Urothelium cell line (cell line): ENCODE measurements around the gene PAX9.

Experiments used
- DNase-seq: peaks from one replicate; pipeline ENCODE4 v3.0.0; 2011; ENCODE audit warnings: low spot score, mixed read lengths
- FAIRE-seq: peaks from 2 replicates; lab custom pipeline; 2011; peaks lifted over from hg19 to GRCh38; lab: Jason Lieb, UNC

The PAX9 gene

DNA sequence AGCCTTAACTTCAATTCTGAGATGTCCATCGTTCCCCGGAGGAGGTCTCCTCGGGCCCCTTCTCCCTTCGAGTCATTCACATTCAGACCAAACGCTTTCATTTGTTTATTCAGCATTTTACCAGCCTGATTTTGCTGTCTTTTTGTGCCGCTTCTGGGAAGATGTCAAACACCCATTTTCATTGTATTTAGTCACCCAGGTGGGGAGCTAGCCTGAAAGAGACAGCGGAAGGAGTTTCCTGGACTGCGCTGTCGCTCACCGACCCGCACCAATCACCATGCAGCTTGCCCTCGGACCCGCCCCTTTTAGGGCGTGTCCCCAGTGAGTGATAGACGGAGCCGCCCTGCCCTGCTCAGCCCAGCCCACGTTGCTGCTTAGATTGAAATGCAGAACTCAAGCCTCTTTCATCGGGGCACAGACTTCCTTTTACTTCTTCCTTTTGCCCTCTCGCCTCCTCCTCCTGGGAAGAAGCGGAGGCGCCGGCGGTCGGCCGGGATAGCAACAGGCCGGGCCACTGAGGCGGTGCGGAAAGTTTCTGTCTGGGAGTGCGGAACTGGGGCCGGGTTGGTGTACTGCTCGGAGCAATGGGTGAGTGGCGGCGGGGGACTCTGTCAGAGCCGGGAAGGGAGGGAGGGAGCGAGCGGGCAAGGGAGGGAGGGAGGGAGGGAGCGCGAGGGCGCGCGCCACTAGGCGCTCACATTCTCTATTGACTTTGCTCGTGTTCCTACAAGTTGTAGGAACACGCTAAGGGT lies at the start of gene PAX9:
TSS of gene PAX9 (plus strand) at position 355 of the 752 bp plus-strand sequence. CDS start at position 585, 230 bp downstream.
- peak; percentile 76 for DNase-seq
- no peak for FAIRE-seq

DNA sequence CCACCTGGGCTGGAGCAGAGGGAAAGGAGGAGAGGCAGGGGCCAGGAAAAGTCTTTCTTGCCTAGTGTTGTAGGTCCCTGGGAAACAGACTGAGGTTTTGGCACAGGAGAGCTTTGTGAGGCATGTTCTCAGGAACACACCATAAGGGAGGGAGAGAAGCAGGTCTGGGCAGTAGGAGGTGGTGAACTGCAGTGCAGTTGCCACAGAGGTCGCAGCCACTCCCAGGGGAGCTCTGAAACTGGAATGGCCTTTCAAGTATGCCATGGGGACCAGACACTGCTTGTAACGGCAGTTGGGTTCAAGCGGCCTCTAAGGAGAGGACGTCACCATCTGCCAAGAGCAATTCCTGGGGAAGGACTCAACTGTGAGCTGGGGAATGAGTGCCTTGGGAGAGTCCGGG lies 43.8 kb upstream of the PAX9 start:
- FAIRE-seq (no peak), DNase-seq (no peak)

DNA sequence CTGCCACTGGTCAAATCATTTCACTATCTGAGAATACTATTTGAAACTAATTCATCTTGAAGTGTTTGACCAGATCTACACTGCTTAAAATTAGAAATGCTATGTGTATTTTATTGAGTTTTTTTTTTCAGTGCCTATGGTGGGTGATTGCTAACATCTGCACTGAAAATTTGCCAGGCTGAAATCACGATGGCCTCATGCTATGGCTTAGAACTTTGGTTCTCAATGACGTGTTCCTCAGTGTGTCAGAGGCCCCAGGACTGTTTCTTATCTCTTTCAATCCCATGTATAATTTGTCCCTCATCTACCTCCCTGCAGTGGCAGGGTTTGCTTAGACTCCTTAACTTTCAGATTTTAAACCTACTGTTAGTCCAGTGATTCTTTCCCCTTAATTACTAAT lies 43.0 kb upstream of the PAX9 start:
- DNase-seq (no peak), FAIRE-seq (no peak)

DNA sequence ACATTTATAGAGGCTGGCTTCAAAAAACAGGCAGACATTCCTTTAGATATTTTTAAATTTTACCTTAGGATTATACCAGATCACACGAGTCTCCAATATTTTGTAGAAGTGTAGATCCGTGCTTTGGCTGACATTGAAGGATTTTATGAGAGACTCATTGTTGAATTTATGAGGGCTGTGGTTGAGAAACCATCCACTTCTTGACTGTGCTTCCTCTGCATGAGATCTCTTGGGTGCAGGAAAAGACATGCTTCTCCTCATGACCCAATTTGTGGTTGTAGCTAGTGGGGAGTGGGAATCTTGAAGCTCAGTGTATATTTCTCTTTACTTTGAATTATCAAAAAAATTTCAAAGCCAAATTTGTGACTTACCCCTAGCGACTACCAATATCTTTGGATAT lies 42.5 kb upstream of the PAX9 start:
- DNase-seq: peak; percentile 13
- FAIRE-seq: no peak

DNA sequence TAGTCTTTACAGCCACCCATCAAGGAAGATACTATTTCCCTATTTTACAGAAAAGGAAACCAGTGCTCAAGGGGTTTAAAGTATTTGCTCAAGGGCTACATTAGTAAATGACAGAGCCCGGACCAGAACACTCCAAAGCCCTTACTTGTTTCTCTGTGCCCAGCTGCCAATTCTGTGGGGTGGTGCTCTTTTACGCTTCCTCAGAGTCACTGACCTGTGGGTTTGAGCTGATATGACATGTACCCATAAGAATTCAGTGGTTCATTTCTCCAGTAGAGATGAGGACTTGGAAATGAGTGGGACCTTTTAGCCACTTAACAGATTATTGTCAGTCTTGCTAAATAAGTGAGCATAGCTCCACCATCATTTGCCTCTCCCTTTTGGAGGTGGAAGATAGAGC lies 41.8 kb upstream of the PAX9 start:
- FAIRE-seq: no peak

DNA sequence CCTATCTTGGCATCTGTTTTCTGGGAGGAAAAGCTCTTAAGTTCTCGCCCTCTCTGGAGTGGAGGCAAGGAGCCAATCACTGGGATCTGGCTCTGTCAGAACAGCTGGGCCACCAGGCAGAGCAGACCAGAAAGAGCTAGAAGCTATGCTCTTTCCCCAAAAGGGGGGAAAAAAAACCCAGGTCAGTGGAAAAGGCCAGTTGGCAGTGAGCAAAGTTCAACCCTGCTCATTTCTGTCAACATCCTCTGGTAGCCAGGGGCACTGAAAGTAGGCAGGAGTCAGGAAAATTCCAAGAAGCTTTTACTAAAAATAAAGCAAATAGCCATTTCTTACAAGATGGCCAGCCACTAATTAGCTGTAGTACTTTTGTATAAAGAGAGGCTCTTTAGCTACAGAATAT lies 36.6 kb upstream of the PAX9 start:
- DNase-seq (no peak), FAIRE-seq (no peak)

More for the DNA sequence above, 41.8 kb upstream of the PAX9 start:
- DNase-seq: peak; percentile 39

DNA sequence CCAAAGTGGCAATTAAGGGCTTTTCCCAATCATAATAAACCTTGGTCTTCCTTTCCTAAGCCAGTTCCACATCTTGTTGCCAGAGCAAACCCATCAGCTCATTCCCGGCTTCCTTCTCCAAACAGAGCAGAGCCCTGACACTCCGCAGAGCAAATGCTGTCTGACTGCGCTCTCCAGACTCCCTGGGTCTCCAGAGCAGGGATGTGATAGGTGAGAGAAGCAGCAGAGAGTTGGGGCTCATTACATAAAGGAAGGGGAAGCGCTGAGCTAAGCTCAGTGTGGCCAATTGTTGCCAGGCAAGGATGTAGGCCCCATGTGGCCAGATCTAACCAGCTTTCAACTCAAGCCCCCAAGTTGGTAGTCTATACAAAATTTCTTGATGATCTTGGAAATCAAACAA lies 36.2 kb upstream of the PAX9 start:
- FAIRE-seq (no peak), DNase-seq (no peak)

DNA sequence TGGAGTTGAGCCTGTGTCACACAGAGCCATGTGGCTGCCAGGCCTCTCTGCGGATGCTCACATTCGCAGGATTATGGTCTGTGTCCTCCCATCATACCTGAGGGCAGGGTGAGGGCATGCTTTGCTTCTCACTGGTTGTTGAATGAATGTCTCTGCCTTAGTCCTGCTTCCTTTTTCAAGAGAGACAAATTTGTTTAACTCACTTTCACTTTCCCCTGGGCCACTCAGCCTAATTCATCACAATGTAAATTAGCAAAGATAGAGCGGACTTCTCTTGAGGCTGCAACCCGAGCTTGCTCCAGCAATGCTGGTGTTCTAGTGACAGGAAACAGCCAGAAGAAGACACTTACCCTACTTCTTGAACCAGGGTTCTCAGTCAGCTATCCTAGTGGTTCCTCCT lies 35.5 kb upstream of the PAX9 start:
- FAIRE-seq: no peak
- DNase-seq: no peak

DNA sequence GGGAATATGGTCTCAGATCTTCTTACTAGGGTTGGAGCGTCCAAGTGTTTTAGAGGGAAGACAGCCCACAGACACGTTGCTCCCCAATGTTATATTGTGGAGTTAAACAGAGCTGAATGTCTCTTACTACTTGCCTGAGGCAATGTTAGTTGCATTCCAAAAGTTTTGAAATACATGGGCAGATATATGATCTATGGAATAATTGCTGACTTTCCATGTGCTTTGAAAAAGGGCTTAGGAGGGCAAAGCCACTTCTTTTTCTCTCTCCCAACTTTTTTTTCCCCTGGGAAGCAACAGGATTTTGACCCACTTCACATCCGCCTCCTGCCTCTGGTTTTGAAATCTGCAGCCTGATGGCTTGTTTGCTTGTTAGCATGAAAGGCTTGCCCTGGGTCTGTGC lies 33.7 kb upstream of the PAX9 start:
- no peak for FAIRE-seq

DNA sequence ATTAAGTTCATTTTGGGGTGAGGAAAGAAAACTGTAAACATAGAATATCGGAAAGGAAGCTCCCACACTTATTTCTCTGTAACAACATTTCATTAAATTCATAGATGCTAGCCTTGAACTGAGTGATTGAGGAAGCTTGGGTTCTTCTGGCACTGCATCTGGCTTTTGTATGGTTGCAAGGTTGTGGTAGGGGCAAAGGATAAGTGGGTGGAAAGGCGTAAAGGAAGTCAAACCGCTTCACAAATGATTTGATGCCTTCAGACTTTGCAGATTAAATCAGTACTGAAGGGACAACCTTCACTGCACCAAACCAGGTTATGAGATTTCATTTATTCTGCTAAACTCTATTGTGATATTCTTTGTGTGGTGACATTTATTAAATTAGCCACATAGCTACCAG lies 28.1 kb upstream of the PAX9 start:
- FAIRE-seq (no peak), DNase-seq (no peak)

More for the DNA sequence above, 33.7 kb upstream of the PAX9 start:
- no peak for DNase-seq

DNA sequence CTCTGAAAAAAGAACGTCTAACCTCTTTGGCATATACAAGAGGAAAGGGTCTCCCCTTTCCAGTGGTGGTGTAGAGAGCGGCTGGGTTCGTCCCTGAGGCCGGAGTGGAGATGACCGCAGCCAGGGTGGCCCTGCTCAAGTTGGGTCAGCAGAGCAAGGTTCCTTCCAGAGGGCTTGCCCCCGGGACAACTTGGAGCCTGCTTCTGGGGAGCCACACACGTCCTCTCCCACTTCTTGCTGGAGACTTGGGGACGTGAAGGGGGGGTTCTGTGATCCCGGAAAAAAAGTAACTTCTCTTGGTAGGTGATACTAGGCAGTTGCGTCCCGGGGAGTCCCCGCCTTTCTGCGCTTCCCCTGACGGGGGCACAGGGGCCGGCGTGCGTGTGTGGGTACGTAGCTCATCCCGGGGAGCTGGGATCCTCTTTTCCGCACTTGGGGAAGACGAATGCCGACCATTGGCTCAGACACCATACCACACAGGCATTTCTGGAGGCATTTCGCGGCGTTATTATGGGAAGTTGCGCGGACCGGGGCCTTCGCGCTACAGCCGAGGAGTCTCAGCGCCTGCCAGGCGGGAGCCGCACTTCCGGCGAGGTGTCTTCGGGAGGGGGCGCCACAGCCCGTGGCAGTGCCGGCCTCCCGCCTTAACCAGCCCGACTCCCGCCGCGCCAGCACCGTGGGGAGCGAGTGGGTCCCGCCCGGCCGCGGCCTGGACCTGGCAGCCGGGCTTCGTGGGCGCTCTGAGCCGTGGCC lies 14.8 kb upstream of the PAX9 start:
- DNase-seq (no peak), FAIRE-seq (no peak)

DNA sequence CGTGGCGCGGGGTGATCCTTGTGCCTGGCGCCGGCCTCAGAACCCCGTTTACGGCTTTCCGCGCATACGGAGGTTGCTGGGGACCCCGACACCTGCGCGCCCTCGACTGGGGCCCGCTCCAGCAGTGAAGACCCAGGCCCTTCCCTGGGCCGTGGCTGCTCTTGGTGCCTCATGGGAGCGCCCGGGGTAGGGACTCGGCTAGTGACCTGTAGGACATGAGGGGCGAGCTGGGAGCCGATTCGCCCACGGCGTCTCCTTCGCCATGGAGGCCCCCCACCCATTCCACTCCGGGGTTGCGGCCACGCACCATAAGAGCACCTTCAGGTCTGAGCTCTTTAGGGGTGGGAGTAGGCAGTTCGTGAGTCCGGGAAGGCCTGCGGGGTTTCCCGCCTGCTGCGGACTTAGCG lies 14.2 kb upstream of the PAX9 start:
- FAIRE-seq (no peak), DNase-seq (no peak)

DNA sequence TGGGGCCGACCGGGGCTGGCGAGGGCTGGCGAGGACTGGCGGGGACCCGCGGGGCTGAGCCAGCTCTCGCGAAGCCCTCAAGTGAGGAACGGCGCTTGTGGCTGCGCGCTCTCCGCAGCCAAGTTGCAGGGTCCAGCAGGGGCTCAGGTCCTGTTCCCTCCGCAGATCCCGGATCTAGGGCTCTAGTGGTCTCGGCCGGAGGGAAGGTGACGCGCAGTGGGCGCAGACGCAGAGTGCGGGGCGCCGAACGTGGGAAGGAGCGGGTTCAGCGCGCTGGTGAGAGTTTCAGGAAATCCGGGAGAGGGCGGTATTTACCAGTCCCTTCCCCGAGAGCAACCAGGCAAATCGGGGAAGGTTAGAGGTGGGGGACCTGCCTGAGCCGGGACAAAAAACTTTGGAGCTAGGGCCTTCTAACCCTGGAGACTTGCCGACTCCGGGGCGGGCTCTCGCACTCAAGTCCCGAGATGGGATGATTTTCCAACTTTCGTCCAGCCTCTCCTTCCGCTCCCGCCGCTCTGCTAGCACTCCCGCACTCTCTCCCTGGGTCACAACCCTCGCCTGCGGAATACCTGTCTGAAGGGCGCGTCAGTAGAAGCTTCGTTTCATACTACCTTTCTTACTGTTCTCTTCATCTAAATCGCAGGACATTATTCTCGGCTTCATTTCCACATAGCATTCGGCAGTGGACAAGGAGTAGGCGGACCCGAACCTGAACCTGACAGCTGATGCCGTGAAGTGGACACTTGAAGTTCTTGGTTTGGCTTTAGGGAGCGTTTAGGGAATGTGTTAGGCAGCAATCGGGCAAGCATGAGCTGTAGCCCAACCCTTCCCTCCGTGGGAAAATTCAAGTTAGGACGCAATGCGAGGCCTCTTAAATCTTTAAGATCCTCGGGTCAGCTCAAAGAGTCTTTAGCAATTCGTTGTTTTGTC lies 13.6 kb upstream of the PAX9 start:
- no peak for FAIRE-seq

DNA sequence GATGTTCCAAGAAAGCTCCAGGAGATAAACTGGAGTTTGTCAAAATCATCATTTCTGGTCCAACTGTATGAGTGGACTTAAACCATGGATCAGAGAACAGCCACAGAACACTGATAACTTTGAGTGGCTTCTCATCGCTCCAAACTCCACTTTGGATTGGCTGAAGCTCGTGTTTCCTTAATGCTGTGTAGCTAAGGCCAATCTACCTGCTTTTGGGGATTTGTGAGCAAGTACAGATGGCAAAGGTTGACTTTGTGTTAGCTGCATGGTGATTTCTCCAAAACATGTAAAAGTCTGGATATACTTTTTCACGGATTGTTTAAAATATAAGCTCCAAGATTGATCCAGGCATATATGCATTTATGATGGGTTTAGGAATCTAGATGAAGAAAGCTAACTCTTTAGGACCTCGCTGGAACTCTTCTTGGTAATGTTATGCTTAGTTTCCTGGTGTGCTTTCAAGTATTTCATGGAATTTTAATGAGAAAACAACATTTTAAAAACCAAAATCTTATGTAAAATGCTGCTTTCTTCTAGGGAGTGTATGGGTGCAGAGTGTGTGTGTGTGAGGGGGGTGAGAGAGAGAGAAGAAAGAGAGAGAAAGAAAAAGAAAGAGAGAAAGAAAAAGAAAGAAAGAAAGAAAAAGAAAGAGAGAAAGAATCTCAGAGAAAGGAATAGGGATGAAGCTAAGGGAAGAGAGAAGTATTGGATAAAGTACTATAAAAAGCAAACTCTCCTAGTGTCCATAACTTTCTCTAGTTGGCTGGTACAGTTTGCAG lies 11.6 kb upstream of the PAX9 start:
- FAIRE-seq (no peak), DNase-seq (no peak)

More for the DNA sequence above, 13.6 kb upstream of the PAX9 start:
- DNase-seq: no peak

DNA sequence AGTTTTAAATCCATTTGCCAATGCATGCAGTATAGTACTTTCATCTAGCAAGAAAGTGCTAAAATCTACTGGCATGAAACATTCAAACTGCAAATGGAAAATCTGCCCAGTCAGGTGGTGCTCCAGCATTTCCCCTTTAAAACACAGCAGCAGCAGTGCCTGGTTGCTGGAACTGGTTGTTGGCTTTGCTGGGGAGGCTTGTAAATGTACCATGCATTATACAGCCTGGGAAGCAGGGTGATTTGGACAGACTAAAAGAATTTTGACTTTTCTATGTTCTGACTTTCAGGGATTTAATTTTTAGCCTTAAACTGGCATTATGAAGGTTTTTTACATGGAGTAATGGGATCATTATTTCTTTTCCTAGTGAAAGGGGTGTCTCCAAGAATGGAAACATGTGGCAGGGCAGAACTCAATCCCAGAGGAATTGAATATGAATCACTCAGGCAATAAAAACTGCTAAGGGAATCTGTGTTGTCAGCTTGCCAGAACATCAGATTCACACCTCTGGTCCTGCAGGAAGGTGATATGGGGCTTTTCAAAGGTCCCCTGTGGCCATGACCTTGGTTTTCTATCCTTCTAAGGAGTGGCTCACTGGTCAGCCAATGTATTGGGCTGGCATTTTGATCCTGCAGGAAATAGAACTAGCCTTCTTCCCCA lies 9.0 kb upstream of the PAX9 start:
- FAIRE-seq: no peak
- DNase-seq: peak; percentile 30

DNA sequence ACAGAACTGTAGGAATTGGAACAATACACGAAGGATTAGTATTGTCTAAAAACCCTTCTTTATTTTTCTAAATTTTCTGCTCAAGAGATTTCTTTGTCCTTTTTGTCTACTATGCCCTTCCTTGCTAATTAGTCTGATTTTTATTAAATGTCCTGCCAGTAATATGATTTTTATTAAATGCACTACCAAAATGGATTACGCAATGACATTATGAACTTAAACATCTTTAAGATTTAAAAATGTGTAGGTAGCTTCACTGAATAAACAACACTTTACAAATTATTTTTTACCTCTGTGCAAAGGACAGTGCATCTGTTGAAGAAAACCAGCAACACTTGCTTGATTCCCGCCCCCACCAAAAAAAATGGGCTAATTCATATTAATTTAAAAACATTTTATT lies 8.2 kb upstream of the PAX9 start:
- DNase-seq: no peak
- FAIRE-seq: no peak

DNA sequence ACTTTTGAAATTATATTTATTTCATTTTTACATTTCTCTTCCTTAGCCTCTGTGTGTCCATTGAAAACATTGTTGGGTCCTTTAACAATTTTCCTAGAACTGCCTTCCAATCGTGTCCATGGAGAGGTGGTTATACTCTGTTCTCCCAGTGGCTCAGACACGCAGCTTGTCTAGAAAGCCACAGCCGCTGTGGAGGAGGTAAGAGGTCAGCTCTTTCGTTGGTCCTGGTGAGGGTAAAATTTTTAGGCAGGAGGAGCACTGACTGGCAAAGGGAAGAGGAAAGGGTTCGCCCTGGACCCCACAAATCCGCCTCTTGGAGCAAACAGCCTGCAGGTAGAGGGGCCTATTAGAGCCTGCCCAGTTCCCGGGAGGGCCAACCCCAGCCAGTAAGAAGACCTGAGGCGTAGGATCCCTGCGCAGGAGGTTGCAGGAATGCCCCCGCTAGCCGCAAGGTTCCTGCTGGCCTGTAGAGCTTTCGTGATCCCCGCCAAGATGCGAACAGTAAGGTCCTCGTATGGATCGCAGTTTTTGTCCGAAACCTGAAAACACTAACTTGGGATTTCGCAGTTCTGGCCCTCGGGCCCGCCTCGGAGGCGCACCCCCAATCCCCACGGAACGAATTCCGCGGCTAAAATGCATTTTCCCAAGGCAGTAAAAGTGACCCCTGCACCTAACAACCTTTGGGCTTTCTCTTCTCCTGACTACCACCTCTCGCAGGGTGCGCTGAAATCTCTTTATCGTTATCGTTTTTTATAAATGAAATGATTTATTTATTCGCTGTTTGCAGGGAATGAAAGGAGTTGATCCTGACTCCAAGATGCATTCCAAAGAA lies 7.5 kb upstream of the PAX9 start:
- FAIRE-seq: no peak
- no peak for DNase-seq

DNA sequence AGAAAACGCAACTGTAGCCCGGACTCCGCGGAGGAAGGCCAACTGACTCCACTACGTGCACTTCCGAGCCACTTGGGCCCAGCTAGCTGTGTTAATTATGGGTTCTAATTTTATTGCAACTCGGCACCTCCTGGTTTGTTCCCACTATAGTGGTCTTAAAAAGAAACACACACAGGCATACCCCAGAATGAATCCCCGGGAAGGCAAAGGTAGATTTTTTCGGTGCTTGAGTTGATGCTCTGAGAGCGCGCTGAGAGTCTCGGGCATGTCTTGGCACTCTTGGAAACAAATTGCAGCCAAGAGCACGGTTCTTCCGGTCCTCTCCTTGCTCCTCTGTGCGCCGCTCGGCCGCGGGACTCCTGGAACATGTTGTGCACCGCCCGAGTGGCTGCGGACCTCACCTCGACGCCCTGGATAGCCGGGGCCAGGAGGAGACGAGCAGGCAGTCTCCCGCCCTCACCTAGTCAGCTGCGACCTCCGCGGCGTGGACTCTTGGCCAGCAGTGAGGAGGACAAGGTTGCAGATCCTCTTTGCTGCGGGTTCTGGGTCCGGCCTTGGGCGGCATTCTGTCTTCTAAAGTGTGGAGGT lies 6.8 kb upstream of the PAX9 start:
- no peak for DNase-seq
- FAIRE-seq: no peak

DNA sequence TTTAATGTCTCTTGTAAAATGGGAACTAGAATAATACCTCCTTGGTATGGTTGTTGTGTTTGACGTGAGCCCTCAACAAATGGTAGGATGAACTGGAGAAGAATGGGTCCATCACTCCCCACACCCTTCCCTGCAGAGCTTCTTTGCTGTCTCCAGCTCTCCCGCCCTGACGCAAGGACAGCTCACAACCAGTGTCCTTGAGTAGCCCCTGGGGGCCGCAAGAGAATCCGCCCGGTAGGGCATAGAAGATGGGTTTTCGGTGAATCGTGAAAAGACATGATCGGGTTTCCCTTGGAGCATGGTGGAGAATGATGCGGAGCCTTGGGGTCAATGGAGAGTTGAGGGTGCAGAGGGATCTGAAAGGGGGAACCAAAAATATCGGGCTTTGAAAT lies 6.1 kb upstream of the PAX9 start:
- DNase-seq: no peak
- FAIRE-seq: no peak
